HFF-Myc (cell line): ENCODE data around the gene APOA1.

Experiments used
- DNase-seq: peaks from one replicate; pipeline ENCODE4 v3.0.0-alpha.2; 2011; ENCODE audit warnings: low read depth; ENCODE audit errors: extremely low read depth
- H3K4me3 ChIP-seq: replicated peaks from 2 replicates; pipeline ENCODE4 v1.5.1; 2011; ENCODE audit warnings: low read depth, mild to moderate bottlenecking, control low read depth, low read length
- CTCF ChIP-seq: IDR thresholded peaks from 2 replicates; pipeline ENCODE4 v1.5.1; 2012; ENCODE audit warnings: mild to moderate bottlenecking, low read depth, low read length, control low read depth; ENCODE audit errors: missing control alignments

APOA1 gene

GRCh38 chr11:116852261-116853031, 15.0 kb upstream of the APOA1 start:
- no peak for TF ChIP-seq CTCF
- DNase-seq: no peak
- no peak overlapping the region for H3K4me3 ChIP-seq

GRCh38 chr11:116851626-116852025, 14.2 kb upstream of the APOA1 start:
- H3K4me3 ChIP-seq: no peak overlapping the region
- DNase-seq: no peak
- TF ChIP-seq CTCF: no peak

GRCh38 chr11:116849486-116849885, 12.1 kb upstream of the APOA1 start:
- no peak for DNase-seq
- H3K4me3 ChIP-seq: no peak overlapping the region
- TF ChIP-seq CTCF: no peak

- no peak overlapping the region for H3K4me3 ChIP-seq
- TF ChIP-seq CTCF: no peak
- no peak for DNase-seq
Observed at GRCh38 chr11:116849060-116849459, 11.6 kb upstream of the APOA1 start.

GRCh38 chr11:116847612-116848011, 10.2 kb upstream of the APOA1 start:
- TF ChIP-seq CTCF: no peak
- H3K4me3 ChIP-seq: no peak overlapping the region
- no peak for DNase-seq

- no peak for TF ChIP-seq CTCF
- no peak overlapping the region for H3K4me3 ChIP-seq
- DNase-seq: no peak
Observed at GRCh38 chr11:116844722-116845121, 7.3 kb upstream of the APOA1 start.

- no peak overlapping the region for H3K4me3 ChIP-seq
- DNase-seq: no peak
- no peak for TF ChIP-seq CTCF
Observed at GRCh38 chr11:116843661-116844060, 6.2 kb upstream of the APOA1 start.
